ENCODE data around the gene SLC22A14.

DNA sequence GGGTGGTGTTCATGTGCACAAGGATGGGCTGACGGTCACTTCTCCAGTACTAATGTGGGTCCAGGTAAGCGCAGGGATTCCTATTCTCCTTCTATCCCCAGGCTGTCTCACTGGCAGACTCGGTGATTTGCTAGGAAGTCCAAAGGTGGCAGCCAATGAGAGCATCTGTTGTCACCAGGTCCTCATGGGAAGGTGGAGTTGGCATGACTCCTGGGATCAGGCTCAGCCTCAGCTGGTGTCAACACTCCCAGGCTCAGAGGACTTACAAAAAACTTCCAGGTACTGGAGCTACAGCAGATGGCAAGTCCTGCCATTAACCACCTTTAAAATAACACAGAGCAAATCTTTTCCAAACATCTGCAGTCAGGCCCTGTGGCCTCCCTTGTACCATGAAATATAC lies 78.3 kb downstream of the SLC22A14 start:
- TF ChIP-seq, protein P1, sequence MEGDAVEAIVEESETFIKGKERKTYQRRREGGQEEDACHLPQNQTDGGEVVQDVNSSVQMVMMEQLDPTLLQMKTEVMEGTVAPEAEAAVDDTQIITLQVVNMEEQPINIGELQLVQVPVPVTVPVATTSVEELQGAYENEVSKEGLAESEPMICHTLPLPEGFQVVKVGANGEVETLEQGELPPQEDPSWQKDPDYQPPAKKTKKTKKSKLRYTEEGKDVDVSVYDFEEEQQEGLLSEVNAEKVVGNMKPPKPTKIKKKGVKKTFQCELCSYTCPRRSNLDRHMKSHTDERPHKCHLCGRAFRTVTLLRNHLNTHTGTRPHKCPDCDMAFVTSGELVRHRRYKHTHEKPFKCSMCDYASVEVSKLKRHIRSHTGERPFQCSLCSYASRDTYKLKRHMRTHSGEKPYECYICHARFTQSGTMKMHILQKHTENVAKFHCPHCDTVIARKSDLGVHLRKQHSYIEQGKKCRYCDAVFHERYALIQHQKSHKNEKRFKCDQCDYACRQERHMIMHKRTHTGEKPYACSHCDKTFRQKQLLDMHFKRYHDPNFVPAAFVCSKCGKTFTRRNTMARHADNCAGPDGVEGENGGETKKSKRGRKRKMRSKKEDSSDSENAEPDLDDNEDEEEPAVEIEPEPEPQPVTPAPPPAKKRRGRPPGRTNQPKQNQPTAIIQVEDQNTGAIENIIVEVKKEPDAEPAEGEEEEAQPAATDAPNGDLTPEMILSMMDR (IDR thresholded peaks at IDR 0.05; ENCODE audit: low read depth, low read length, missing input control): no peak
- TF ChIP-seq JUND (IDR thresholded peaks at IDR 0.05) (no peak), YY1 (IDR thresholded peaks at IDR 0.05) (no peak), TAF1 (conservative IDR thresholded peaks at IDR 0.05) (no peak), RXRA (IDR thresholded peaks at IDR 0.05) (no peak), SP1 (IDR thresholded peaks at IDR 0.05) (no peak), FOXA1 (IDR thresholded peaks at IDR 0.05) (no peak), FOXA2 (IDR thresholded peaks at IDR 0.05) (no peak)
- TF ChIP-seq, protein P2, sequence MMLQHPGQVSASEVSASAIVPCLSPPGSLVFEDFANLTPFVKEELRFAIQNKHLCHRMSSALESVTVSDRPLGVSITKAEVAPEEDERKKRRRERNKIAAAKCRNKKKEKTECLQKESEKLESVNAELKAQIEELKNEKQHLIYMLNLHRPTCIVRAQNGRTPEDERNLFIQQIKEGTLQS (IDR thresholded peaks at IDR 0.05): no peak
- TF ChIP-seq, protein P3, sequence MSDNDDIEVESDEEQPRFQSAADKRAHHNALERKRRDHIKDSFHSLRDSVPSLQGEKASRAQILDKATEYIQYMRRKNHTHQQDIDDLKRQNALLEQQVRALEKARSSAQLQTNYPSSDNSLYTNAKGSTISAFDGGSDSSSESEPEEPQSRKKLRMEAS (IDR thresholded peaks at IDR 0.05): no peak

Data from liver (tissue), 3 donors.